HepG2 (cell line): ENCODE data around the gene NDOR1. TPM values are rescaled to one million over a fixed set of nuclear protein-coding genes. Genes with fewer than 3 reads are reported as not detected.
A peak's percentile ranks its signal among the peaks of the same experiment; 100 is the strongest.

Source experiments
- ELF3 ChIP-seq: IDR thresholded peaks from 2 replicates; pipeline ENCODE4 v1.6.1; 2016; ENCODE audit warnings: missing genetic modification reagents, missing compliant biosample characterization
- EZH2 ChIP-seq: conservative IDR thresholded peaks from 2 replicates; pipeline ENCODE4 v1.6.1; 2012; ENCODE audit warnings: mild to moderate bottlenecking, low read depth, low read length, moderate library complexity
- GTF3A ChIP-seq: sonication (generic); formaldehyde crosslinking; conservative IDR thresholded peaks from 2 replicates; pipeline ENCODE4 v1.4.0; 2020; ENCODE audit warnings: mild to moderate bottlenecking, missing genetic modification reagents
- KDM4B ChIP-seq: sonication (generic); formaldehyde crosslinking; IDR thresholded peaks from 2 replicates; pipeline ENCODE4 v1.4.0; 2020; ENCODE audit warnings: missing genetic modification reagents
- PAX8 ChIP-seq: sonication (generic); formaldehyde crosslinking; IDR thresholded peaks from 2 replicates; pipeline ENCODE4 v1.8.0; 2022; ENCODE audit warnings: mild to moderate bottlenecking, missing genetic modification reagents, borderline replicate concordance
- RBAK ChIP-seq: sonication (generic); formaldehyde crosslinking; IDR thresholded peaks from 2 replicates; pipeline ENCODE4 v1.5.1; 2020; ENCODE audit warnings: mild to moderate bottlenecking, missing genetic modification reagents
- RXRB ChIP-seq: IDR thresholded peaks from 2 replicates; pipeline ENCODE4 v1.6.1; 2016; ENCODE audit warnings: borderline replicate concordance, missing genetic modification reagents, missing compliant biosample characterization
- ZFAT ChIP-seq: sonication (generic); formaldehyde crosslinking; conservative IDR thresholded peaks from 2 replicates; pipeline ENCODE4 v1.8.1; 2023; ENCODE audit warnings: missing genetic modification reagents, inconsistent platforms
- ZFP36L2 ChIP-seq: sonication (generic); formaldehyde crosslinking; IDR thresholded peaks from 2 replicates; pipeline ENCODE4 v1.4.0; 2020; ENCODE audit warnings: missing genetic modification reagents
- ZKSCAN1 ChIP-seq: fragments of 150-350 bp; IDR thresholded peaks from 2 replicates; pipeline ENCODE4 v1.6.1; 2014; ENCODE audit warnings: low read length
- ZKSCAN8 ChIP-seq: IDR thresholded peaks from 2 replicates; pipeline ENCODE4 v1.6.1; 2016; ENCODE audit warnings: borderline replicate concordance, missing genetic modification reagents, missing compliant biosample characterization
- ZNF260 ChIP-seq: sonication (generic); formaldehyde crosslinking; IDR thresholded peaks from 2 replicates; pipeline ENCODE4 v1.4.0; 2020; ENCODE audit warnings: missing genetic modification reagents, low read depth, mild to moderate bottlenecking, borderline replicate concordance
- ZNF569 ChIP-seq: sonication (generic); formaldehyde crosslinking; IDR thresholded peaks from 2 replicates; pipeline ENCODE4 v1.5.0; 2020; ENCODE audit warnings: mild to moderate bottlenecking, missing genetic modification reagents, moderate library complexity, borderline replicate concordance
- polyA plus RNA-seq, 8 experiments: library from polyadenylated mRNA; depleted of rRNA in 3 of 8; stranded (reverse) in 7 of 8; unstranded in 1 of 8; fragments of >200 nt; fragmentation: Illumina TruSeq in 4 of 8; extraction: Trizol in 4 of 8; gene quantifications; 2 replicates each; pipeline versions ENCODE4 v1.2.1 to v1.2.3, GENCODE V29; 2011 to 2016; ENCODE audit warnings: low read depth in 4 of 8, missing spikeins in 1 of 8, mixed read lengths in 1 of 8; ENCODE audit not compliant: insufficient read depth in 1 of 8
- total RNA-seq, 5 experiments: library from RNA; depleted of rRNA; stranded (reverse); fragments of >200 nt; fragmentation: Illumina TruSeq; extraction: Trizol; gene quantifications; 2 replicates each; pipeline ENCODE4 v1.2.3, GENCODE V29; 2016; ENCODE audit warnings: low read depth in 1 of 5
- TF ChIP-seq, protein P1 (sequence below): IDR thresholded peaks from 2 replicates; pipeline ENCODE4 v1.6.1; 2016
- TF ChIP-seq, protein P2 (sequence below): sonication (generic); formaldehyde crosslinking; IDR thresholded peaks from 2 replicates; pipeline ENCODE4 v1.4.0; 2020; ENCODE audit warnings: missing genetic modification reagents
- TF ChIP-seq, protein P3 (sequence below): sonication (generic); formaldehyde crosslinking; IDR thresholded peaks from 2 replicates; pipeline ENCODE4 v1.4.0; 2020; ENCODE audit warnings: missing genetic modification reagents, mild to moderate bottlenecking, borderline replicate concordance
- TF ChIP-seq, protein P4 (sequence below): IDR thresholded peaks from 2 replicates; pipeline ENCODE4 v1.6.1; 2016; ENCODE audit warnings: low read depth, control low read depth

The NDOR1 gene
- total and polyA plus RNA-seq, 2 of the 13 experiments (the other 11 are each of a cell fraction or from before 2014, with no cell fraction given): 3.6 to 8.7 TPM

DNA sequence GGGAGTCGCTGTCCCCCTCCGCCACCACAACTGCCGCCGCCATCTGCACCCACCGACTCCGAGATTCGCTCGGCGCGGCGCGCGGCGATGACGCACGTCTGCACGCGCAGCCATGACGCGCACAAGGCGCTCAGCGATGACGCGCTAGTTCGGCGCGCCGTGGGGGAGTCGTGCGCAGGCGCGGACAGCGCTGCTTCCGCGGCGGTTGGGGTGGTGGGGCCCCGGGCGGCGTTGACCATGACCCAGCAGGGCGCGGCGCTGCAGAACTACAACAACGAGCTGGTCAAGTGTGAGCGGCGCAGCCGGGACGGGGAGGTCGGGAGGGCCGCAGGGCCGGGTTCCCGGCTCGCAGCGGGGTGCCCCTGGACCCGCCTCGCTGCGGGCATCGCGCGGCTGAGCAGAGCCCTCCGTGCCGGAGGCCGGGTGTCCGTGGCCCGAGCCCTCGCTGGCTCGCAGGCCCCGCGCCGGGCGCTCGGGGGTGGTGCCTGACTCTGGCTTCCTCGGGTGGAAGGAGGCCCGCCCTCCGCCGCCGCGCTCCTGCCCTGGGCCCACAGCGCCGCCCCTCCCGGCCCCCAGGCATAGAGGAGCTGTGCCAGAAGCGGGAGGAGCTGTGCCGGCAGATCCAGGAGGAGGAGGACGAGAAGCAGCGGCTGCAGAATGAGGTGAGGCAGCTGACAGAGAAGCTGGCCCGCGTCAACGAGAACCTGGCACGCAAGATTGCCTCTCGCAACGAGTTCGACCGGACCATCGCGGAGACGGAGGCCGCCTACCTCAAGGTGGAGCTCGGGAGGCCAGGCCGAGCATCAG is 16.8 kb upstream of the NDOR1 start, which contains the start of the genes ANAPC2 and SSNA1 (continued):
- TF ChIP-seq, protein P1, sequence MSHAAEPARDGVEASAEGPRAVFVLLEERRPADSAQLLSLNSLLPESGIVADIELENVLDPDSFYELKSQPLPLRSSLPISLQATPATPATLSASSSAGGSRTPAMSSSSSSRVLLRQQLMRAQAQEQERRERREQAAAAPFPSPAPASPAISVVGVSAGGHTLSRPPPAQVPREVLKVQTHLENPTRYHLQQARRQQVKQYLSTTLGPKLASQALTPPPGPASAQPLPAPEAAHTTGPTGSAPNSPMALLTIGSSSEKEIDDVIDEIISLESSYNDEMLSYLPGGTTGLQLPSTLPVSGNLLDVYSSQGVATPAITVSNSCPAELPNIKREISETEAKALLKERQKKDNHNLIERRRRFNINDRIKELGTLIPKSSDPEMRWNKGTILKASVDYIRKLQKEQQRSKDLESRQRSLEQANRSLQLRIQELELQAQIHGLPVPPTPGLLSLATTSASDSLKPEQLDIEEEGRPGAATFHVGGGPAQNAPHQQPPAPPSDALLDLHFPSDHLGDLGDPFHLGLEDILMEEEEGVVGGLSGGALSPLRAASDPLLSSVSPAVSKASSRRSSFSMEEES (CRISPR knock-in tag): peak; percentile 75
- TF ChIP-seq ELF3 (CRISPR knock-in tag) (peak; percentile 70), ZNF569 (CRISPR knock-in tag) (no peak), ZNF260 (no peak), ZKSCAN8 (CRISPR knock-in tag) (no peak; the same call in 1 of the 2 replicates), PAX8 (CRISPR knock-in tag) (no peak), ZFP36L2 (CRISPR knock-in tag) (0 out of 2 replicates have a peak, but pooled peaks have one; percentile 56), ZKSCAN1 (peak; percentile 84), GTF3A (CRISPR knock-in tag) (no peak), ZFAT (CRISPR knock-in tag) (no peak), EZH2 (no peak), KDM4B (CRISPR knock-in tag) (0 out of 2 replicates have a peak, but pooled peaks have one; percentile 18), RXRB (CRISPR knock-in tag) (peak; percentile 76; the same call in 1 of the 2 replicates), RBAK (CRISPR knock-in tag) (no peak)
- TF ChIP-seq, protein P2, sequence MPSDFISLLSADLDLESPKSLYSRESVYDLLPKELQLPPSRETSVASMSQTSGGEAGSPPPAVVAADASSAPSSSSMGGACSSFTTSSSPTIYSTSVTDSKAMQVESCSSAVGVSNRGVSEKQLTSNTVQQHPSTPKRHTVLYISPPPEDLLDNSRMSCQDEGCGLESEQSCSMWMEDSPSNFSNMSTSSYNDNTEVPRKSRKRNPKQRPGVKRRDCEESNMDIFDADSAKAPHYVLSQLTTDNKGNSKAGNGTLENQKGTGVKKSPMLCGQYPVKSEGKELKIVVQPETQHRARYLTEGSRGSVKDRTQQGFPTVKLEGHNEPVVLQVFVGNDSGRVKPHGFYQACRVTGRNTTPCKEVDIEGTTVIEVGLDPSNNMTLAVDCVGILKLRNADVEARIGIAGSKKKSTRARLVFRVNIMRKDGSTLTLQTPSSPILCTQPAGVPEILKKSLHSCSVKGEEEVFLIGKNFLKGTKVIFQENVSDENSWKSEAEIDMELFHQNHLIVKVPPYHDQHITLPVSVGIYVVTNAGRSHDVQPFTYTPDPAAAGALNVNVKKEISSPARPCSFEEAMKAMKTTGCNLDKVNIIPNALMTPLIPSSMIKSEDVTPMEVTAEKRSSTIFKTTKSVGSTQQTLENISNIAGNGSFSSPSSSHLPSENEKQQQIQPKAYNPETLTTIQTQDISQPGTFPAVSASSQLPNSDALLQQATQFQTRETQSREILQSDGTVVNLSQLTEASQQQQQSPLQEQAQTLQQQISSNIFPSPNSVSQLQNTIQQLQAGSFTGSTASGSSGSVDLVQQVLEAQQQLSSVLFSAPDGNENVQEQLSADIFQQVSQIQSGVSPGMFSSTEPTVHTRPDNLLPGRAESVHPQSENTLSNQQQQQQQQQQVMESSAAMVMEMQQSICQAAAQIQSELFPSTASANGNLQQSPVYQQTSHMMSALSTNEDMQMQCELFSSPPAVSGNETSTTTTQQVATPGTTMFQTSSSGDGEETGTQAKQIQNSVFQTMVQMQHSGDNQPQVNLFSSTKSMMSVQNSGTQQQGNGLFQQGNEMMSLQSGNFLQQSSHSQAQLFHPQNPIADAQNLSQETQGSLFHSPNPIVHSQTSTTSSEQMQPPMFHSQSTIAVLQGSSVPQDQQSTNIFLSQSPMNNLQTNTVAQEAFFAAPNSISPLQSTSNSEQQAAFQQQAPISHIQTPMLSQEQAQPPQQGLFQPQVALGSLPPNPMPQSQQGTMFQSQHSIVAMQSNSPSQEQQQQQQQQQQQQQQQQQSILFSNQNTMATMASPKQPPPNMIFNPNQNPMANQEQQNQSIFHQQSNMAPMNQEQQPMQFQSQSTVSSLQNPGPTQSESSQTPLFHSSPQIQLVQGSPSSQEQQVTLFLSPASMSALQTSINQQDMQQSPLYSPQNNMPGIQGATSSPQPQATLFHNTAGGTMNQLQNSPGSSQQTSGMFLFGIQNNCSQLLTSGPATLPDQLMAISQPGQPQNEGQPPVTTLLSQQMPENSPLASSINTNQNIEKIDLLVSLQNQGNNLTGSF (CRISPR knock-in tag): no peak
- TF ChIP-seq, protein P3, sequence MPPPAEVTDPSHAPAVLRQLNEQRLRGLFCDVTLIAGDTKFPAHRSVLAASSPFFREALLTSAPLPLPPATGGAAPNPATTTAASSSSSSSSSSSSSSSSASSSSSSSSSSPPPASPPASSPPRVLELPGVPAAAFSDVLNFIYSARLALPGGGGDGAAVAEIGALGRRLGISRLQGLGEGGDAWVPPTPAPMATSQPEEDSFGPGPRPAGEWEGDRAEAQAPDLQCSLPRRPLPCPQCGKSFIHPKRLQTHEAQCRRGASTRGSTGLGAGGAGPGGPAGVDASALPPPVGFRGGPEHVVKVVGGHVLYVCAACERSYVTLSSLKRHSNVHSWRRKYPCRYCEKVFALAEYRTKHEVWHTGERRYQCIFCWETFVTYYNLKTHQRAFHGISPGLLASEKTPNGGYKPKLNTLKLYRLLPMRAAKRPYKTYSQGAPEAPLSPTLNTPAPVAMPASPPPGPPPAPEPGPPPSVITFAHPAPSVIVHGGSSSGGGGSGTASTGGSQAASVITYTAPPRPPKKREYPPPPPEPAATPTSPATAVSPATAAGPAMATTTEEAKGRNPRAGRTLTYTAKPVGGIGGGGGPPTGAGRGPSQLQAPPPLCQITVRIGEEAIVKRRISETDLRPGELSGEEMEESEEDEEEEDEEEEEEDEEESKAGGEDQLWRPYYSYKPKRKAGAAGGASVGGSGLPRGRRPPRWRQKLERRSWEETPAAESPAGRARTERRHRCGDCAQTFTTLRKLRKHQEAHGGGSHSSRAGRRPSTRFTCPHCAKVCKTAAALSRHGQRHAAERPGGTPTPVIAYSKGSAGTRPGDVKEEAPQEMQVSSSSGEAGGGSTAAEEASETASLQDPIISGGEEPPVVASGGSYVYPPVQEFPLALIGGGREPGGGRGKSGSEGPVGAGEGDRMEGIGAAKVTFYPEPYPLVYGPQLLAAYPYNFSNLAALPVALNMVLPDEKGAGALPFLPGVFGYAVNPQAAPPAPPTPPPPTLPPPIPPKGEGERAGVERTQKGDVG (CRISPR knock-in tag): 0 out of 2 replicates have a peak, but pooled peaks have one; percentile 24
- TF ChIP-seq, protein P4, sequence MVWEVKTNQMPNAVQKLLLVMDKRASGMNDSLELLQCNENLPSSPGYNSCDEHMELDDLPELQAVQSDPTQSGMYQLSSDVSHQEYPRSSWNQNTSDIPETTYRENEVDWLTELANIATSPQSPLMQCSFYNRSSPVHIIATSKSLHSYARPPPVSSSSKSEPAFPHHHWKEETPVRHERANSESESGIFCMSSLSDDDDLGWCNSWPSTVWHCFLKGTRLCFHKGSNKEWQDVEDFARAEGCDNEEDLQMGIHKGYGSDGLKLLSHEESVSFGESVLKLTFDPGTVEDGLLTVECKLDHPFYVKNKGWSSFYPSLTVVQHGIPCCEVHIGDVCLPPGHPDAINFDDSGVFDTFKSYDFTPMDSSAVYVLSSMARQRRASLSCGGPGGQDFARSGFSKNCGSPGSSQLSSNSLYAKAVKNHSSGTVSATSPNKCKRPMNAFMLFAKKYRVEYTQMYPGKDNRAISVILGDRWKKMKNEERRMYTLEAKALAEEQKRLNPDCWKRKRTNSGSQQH: peak; percentile 97
